Measurements from ENCODE around the gene NTMT1. TPM values are rescaled to one million over a fixed set of nuclear protein-coding genes. Genes with fewer than 3 reads are reported as not detected.

NTMT1 gene
- total and polyA plus RNA-seq, 12 donors: 27.2 to 190 (median 73.6) TPM

- no peak for DNase-seq
- Histone ChIP-seq H3K27ac (no peak overlapping the region), H3K4me1 (replicated peaks in 1 of 2) (no peaks in the 10 kb centered on the region), H3K4me3 (no peak overlapping the region), H3K36me3 (replicated peaks in 1 of 2) (no peaks in the 10 kb centered on the region), H3K9me3 (replicated peaks in 1 of 3) (no peaks in the 10 kb centered on the region), H3K27me3 (no peaks in the 10 kb centered on the region)
- intact Hi-C loops (cut with DNase I): no loop called here
- TF ChIP-seq POLR2A (IDR thresholded peaks at IDR 0.05) (no peak), CTCF (IDR thresholded peaks at IDR 0.05) (no peak)
- 84 to 92% (median 88%) methylated on average over 15 of the region's 15 CpGs for WGBS, 4 donors
These were observed 59.4 kb downstream of the NTMT1 start for GRCh38 chr9:129685220-129685932.

Other genes with a start within 250 kb of the NTMT1 start
- gene C9orf50, start 5.1 kb upstream of the NTMT1 start, total RNA-seq: under 1 TPM in 3 of 9 donors, not detected in 6; 0.11 to 0.37 (median 0.14) TPM
- gene C9orf50, start 5.1 kb upstream of the NTMT1 start, polyA plus RNA-seq: under 1 TPM in 2 of 3 donors, not detected in 1; 0.56 to 0.74 TPM
- 10 to 100 TPM in 8 of 9 donors, 1 to 10 TPM in 1; 10.0 to 31.8 (median 26.7) TPM for gene ASB6, start 16.0 kb downstream of the NTMT1 start, total RNA-seq
- gene ASB6, start 16.0 kb downstream of the NTMT1 start, polyA plus RNA-seq: 10 to 100 TPM; 11.2 to 34.2 (median 30.6) TPM
- 1 to 10 TPM in 8 of 9 donors, under 1 TPM in 1; 0.55 to 8.3 (median 3.7) TPM for gene PRRX2, start 39.5 kb downstream of the NTMT1 start, total RNA-seq
- gene PRRX2, start 39.5 kb downstream of the NTMT1 start, polyA plus RNA-seq: 10 to 100 TPM in 1 of 3 donors, 1 to 10 TPM in 1, under 1 TPM in 1; 0.15 to 14.2 (median 8.1) TPM
- 1 to 10 TPM in 5 of 9 donors, under 1 TPM in 3, not detected in 1; 0.12 to 2.8 (median 1.2) TPM for gene PTGES, start 126.9 kb downstream of the NTMT1 start, total RNA-seq
- 1 to 10 TPM; 1.2 to 4.4 (median 3.7) TPM for gene PTGES, start 126.9 kb downstream of the NTMT1 start, polyA plus RNA-seq
- 10 to 100 TPM; 19.2 to 36.3 (median 27.7) TPM for gene TOR1B, start 177.0 kb downstream of the NTMT1 start, total RNA-seq
- gene TOR1B, start 177.0 kb downstream of the NTMT1 start, polyA plus RNA-seq: 10 to 100 TPM in 1 of 3 donors, 1 to 10 TPM in 2; 9.8 to 23.7 (median 10.0) TPM
- 10 to 100 TPM; 23.7 to 61.4 (median 39.5) TPM for gene TOR1A, start 198.0 kb downstream of the NTMT1 start, total RNA-seq
- gene TOR1A, start 198.0 kb downstream of the NTMT1 start, polyA plus RNA-seq: 10 to 100 TPM; 19.7 to 51.1 (median 25.5) TPM
- 10 to 100 TPM; 36.2 to 89.5 (median 42.6) TPM for gene C9orf78, start 209.1 kb downstream of the NTMT1 start, total RNA-seq
- 100 to 1,000 TPM in 1 of 3 donors, 10 to 100 TPM in 2; 35.6 to 116 (median 50.8) TPM for gene C9orf78, start 209.1 kb downstream of the NTMT1 start, polyA plus RNA-seq
- gene USP20, start 209.3 kb downstream of the NTMT1 start, total RNA-seq: 10 to 100 TPM in 8 of 9 donors, 1 to 10 TPM in 1; 8.3 to 50.1 (median 34.1) TPM
- gene USP20, start 209.3 kb downstream of the NTMT1 start, polyA plus RNA-seq: 10 to 100 TPM; 14.0 to 73.4 (median 69.5) TPM

Data from adrenal gland (tissue), 12 donors.